Trophoblast cell (in vitro differentiated cells and primary cell): ENCODE data around the gene ERCC1.
"Not testable (repeated sequence)": the region's sequence is repeated elsewhere in the genome, so short reads cannot be mapped to it uniquely, and the experiment has no call there.

Source experiments
- DNase-seq, 2 donors: peaks; one replicate each; pipeline ENCODE4 v3.0.0-alpha.2; 2016
- H2AFZ ChIP-seq: 2 replicates; pipeline ENCODE4 v1.6.1; 2013; ENCODE audit warnings: low read length, moderate library complexity, mild to moderate bottlenecking; ENCODE audit not compliant: insufficient read depth, poor library complexity
- H2AK5ac ChIP-seq: 2 replicates; pipeline ENCODE4 v1.6.1; 2013; ENCODE audit warnings: mild to moderate bottlenecking, low read length
- H2BK120ac ChIP-seq: 2 replicates; pipeline ENCODE4 v1.6.1; 2013; ENCODE audit warnings: low read length, mild to moderate bottlenecking, moderate library complexity; ENCODE audit not compliant: insufficient read depth, poor library complexity
- H2BK12ac ChIP-seq: 2 replicates; pipeline ENCODE4 v1.6.1; 2013; ENCODE audit warnings: mild to moderate bottlenecking, low read length, moderate library complexity
- H2BK5ac ChIP-seq: 2 replicates; pipeline ENCODE4 v1.6.1; 2013; ENCODE audit warnings: low read length, low read depth, moderate library complexity, mild to moderate bottlenecking; ENCODE audit not compliant: poor library complexity
- H3K14ac ChIP-seq: 2 replicates; pipeline ENCODE4 v1.6.1; 2013; ENCODE audit warnings: mild to moderate bottlenecking, low read length
- H3K18ac ChIP-seq: 2 replicates; pipeline ENCODE4 v1.6.1; 2013; ENCODE audit warnings: mild to moderate bottlenecking, low read length
- H3K23ac ChIP-seq: 2 replicates; pipeline ENCODE4 v1.6.1; 2013; ENCODE audit warnings: low read length
- H3K27ac ChIP-seq: 2 replicates; pipeline ENCODE4 v1.5.1; 2013; ENCODE audit warnings: low read depth, mild to moderate bottlenecking, inconsistent platforms, low read length, moderate library complexity
- H3K27me3 ChIP-seq: 2 replicates; pipeline ENCODE4 v1.6.1; 2013; ENCODE audit warnings: inconsistent platforms, mild to moderate bottlenecking, low read length, moderate library complexity; ENCODE audit not compliant: insufficient read depth
- H3K36me3 ChIP-seq, 2 experiments: 1 replicate in 1 of 2; 2 replicates in 1 of 2; pipeline ENCODE4 v1.6.1; 2013; ENCODE audit warnings: low read length in 2 of 2, mild to moderate bottlenecking in 2 of 2, moderate library complexity in 1 of 2; ENCODE audit not compliant: insufficient read depth in 2 of 2, control insufficient read depth in 1 of 2
- H3K4ac ChIP-seq: 2 replicates; pipeline ENCODE4 v1.6.1; 2013; ENCODE audit warnings: low read depth, mild to moderate bottlenecking, low read length, moderate library complexity
- H3K4me1 ChIP-seq, 2 experiments: 1 replicate in 1 of 2; 2 replicates in 1 of 2; pipeline ENCODE4 v1.6.1; 2013; ENCODE audit warnings: low read length in 2 of 2, mild to moderate bottlenecking in 2 of 2, moderate library complexity in 1 of 2; ENCODE audit not compliant: insufficient read depth in 2 of 2, control insufficient read depth in 1 of 2
- H3K4me2 ChIP-seq: 2 replicates; pipeline ENCODE4 v1.6.1; 2013; ENCODE audit warnings: inconsistent platforms, mild to moderate bottlenecking, low read length, moderate library complexity
- H3K4me3 ChIP-seq: 2 replicates; pipeline ENCODE4 v1.5.1; 2013; ENCODE audit warnings: mild to moderate bottlenecking, low read depth, low read length, inconsistent platforms
- H3K79me1 ChIP-seq: one replicate; pipeline ENCODE4 v1.6.1; 2013; ENCODE audit warnings: low read length
- H3K79me2 ChIP-seq: 2 replicates; pipeline ENCODE4 v1.6.1; 2013; ENCODE audit warnings: low read length, mild to moderate bottlenecking; ENCODE audit not compliant: control insufficient read depth, insufficient read depth, poor library complexity
- H3K9ac ChIP-seq: 2 replicates; pipeline ENCODE4 v1.6.1; 2013; ENCODE audit warnings: mild to moderate bottlenecking, low read length
- H3K9me3 ChIP-seq: 2 replicates; pipeline ENCODE4 v1.6.1; 2013; ENCODE audit warnings: low read depth, mild to moderate bottlenecking, control low read depth, inconsistent platforms, low read length; ENCODE audit not compliant: insufficient read depth
- H4K12ac ChIP-seq: 2 replicates; pipeline ENCODE4 v1.6.1; 2013; ENCODE audit warnings: low read depth, mild to moderate bottlenecking, low read length, moderate library complexity
- H4K8ac ChIP-seq: 2 replicates; pipeline ENCODE4 v1.6.1; 2013; ENCODE audit warnings: low read depth, mild to moderate bottlenecking, low read length, moderate library complexity
- H4K91ac ChIP-seq: one replicate; pipeline ENCODE4 v1.6.1; 2013; ENCODE audit warnings: low read depth, mild to moderate bottlenecking, low read length, moderate library complexity
- WGBS: extraction: QIAGEN DNeasy Blood & Tissue Kit; methylation state at CpG from one replicate; pipeline ENCODE4 v1.1.7; 2013; ENCODE audit warnings: missing lambda C conversion rate; ENCODE audit not compliant: insufficient read length, insufficient coverage; ENCODE audit errors: extremely low coverage; 5-methylcytosine and 5-hydroxymethylcytosine counted together

ERCC1 gene

GRCh38 chr19:45407585-45407984, 16.1 kb downstream of the ERCC1 start:
- H3K27me3 ChIP-seq, H3K27ac ChIP-seq, H3K23ac ChIP-seq, H3K4me3 ChIP-seq, H4K8ac ChIP-seq, H3K4ac ChIP-seq, H2BK12ac ChIP-seq, H3K14ac ChIP-seq, H3K9ac ChIP-seq, H2AK5ac ChIP-seq, DNase-seq, H2BK120ac ChIP-seq, H2BK5ac ChIP-seq, H2AFZ ChIP-seq, H4K12ac ChIP-seq, H3K9me3 ChIP-seq, H4K91ac ChIP-seq, H3K18ac ChIP-seq: not testable (repeated sequence)
- H3K79me1 ChIP-seq, result peaks cover 31% of the 10 kb centered on the region
- H3K4me1 ChIP-seq, result peaks cover 7 to 17% of the 10 kb centered on the region in 2 experiments
- peak overlapping the region; percentile 75 for H3K4me2 ChIP-seq
- H3K36me3 ChIP-seq, result peaks cover 15% of the 10 kb centered on the region in 2 experiments
- H3K79me2 ChIP-seq, result peaks cover 16% of the 10 kb centered on the region
- no CpG with 5 or more reads among the region's 5 CpGs for WGBS

- Histone ChIP-seq H3K4me3 (peak overlapping the region; percentile 83), H3K36me3 (peaks cover 15% of the 10 kb centered on the region in 2 experiments), H4K12ac (no peak overlapping the region), H3K23ac (no peak overlapping the region), H3K79me2 (peaks cover 20% of the 10 kb centered on the region), H2BK12ac (no peak overlapping the region), H3K4me1 (peaks cover 11 to 20% of the 10 kb centered on the region in 2 experiments), H3K18ac (peak overlapping the region; percentile 30), H2AFZ (peak overlapping the region; percentile 68), H3K27ac (no peak overlapping the region), H3K9ac (peak overlapping the region; percentile 28), H2AK5ac (no peak overlapping the region), H2BK5ac (no peak overlapping the region), H3K79me1 (peaks cover 32% of the 10 kb centered on the region), H3K4ac (peak overlapping the region; percentile 21), H3K14ac (peak overlapping the region; percentile 15), H4K91ac (no peak overlapping the region), H3K9me3 (no peaks in the 10 kb centered on the region), H3K4me2 (peak overlapping the region; percentile 75), H4K8ac (peak overlapping the region; percentile 50), H3K27me3 (no peaks in the 10 kb centered on the region), H2BK120ac (no peak overlapping the region)
- DNase-seq, result no peak
- no CpG with 5 or more reads among the region's 10 CpGs for WGBS
These were observed 16.7 kb downstream of the ERCC1 start for GRCh38 chr19:45407091-45407375.

- H2BK12ac ChIP-seq, result peak within 1 kb of the TSS; percentile 89
- peak within 1 kb of the TSS; percentile 83 for H3K4ac ChIP-seq
- H3K9ac ChIP-seq, result peak within 1 kb of the TSS; percentile 84
- peak within 1 kb of the TSS; percentile 98 for H4K91ac ChIP-seq
- H3K79me2 ChIP-seq, result peaks cover 20% of the 10 kb centered on the region
- DNase-seq, result peak; percentile 73 to 74
- H3K27ac ChIP-seq, result peak within 1 kb of the TSS; percentile 97
- H3K9me3 ChIP-seq, result no peaks in the 10 kb centered on the region
- peak within 1 kb of the TSS; percentile 92 for H4K8ac ChIP-seq
- H3K4me2 ChIP-seq, result peak within 1 kb of the TSS; percentile 75
- H2AK5ac ChIP-seq, result peak within 1 kb of the TSS; percentile 28
- H2BK5ac ChIP-seq, result peak within 1 kb of the TSS; percentile 99
- peaks cover 15% of the 10 kb centered on the region in 2 experiments for H3K36me3 ChIP-seq
- H3K79me1 ChIP-seq, result peaks cover 32% of the 10 kb centered on the region
- H3K18ac ChIP-seq, result peak within 1 kb of the TSS; percentile 88
- no peaks in the 10 kb centered on the region for H3K27me3 ChIP-seq
- peak within 1 kb of the TSS; percentile 83 for H2AFZ ChIP-seq
- peak within 1 kb of the TSS; percentile 37 for H4K12ac ChIP-seq
- peaks cover 11 to 20% of the 10 kb centered on the region in 2 experiments for H3K4me1 ChIP-seq
- H2BK120ac ChIP-seq, result peak within 1 kb of the TSS; percentile 94
- no CpG with 5 or more reads among the region's 51 CpGs for WGBS
- H3K23ac ChIP-seq, result no peak within 1 kb of the TSS
- peak within 1 kb of the TSS; percentile 83 for H3K4me3 ChIP-seq
- peak within 1 kb of the TSS; percentile 91 for H3K14ac ChIP-seq
These were observed 17.3 kb downstream of the ERCC1 start, which contains the start of gene POLR1G for GRCh38 chr19:45406226-45407090. Gene POLR1G, plus strand, starts transcription at chr19:45406644. Its CDS starts 53 bp downstream, at chr19:45406697.

GRCh38 chr19:45405435-45406225, 18.1 kb downstream of the ERCC1 start:
- Histone ChIP-seq H4K8ac (peak overlapping the region; percentile 92), H3K18ac (peak overlapping the region; percentile 96), H3K79me2 (peaks cover 20% of the 10 kb centered on the region), H2AK5ac (peak overlapping the region; percentile 28), H3K27ac (peak overlapping the region; percentile 97), H3K4me3 (peak overlapping the region; percentile 72), H4K12ac (peak overlapping the region; percentile 66), H2BK5ac (peak overlapping the region; percentile 99), H3K23ac (no peak overlapping the region), H2AFZ (peak overlapping the region; percentile 83), H3K36me3 (peaks cover 12 to 15% of the 10 kb centered on the region in 2 experiments), H3K9me3 (no peaks in the 10 kb centered on the region), H3K4ac (peak overlapping the region; percentile 83), H3K79me1 (peaks cover 32% of the 10 kb centered on the region), H3K14ac (peak overlapping the region; percentile 92), H3K4me1 (peaks cover 11 to 20% of the 10 kb centered on the region in 2 experiments), H3K4me2 (peak overlapping the region; percentile 75), H2BK120ac (peak overlapping the region; percentile 96), H4K91ac (peak overlapping the region; percentile 98), H3K27me3 (no peaks in the 10 kb centered on the region), H2BK12ac (peak overlapping the region; percentile 89), H3K9ac (peak overlapping the region; percentile 55)
- no CpG with 5 or more reads among the region's 48 CpGs for WGBS
- peak; percentile 97 to 99 for DNase-seq
